GM19452 (cell line): Measurements from ENCODE around the gene FEV.

Source experiments
- ATAC-seq: cut with Tn5 transposase; IDR thresholded peaks from one replicate; pipeline ENCODE4 v1.9.1; 2021; ENCODE audit not compliant: unreplicated experiment

FEV gene

GRCh38 chr2:219017201-219017931, 32.4 kb upstream of the FEV start:
- ATAC-seq: no peak

- ATAC-seq: no peak
These were observed 31.7 kb upstream of the FEV start for GRCh38 chr2:219016721-219017120.

- no peak for ATAC-seq
These were observed 25.9 kb upstream of the FEV start for GRCh38 chr2:219010873-219011272.

- ATAC-seq: no peak
These were observed 25.3 kb upstream of the FEV start for GRCh38 chr2:219010162-219010756.

GRCh38 chr2:219009294-219009693, 24.3 kb upstream of the FEV start:
- ATAC-seq: no peak

- no peak for ATAC-seq
These were observed 19.0 kb upstream of the FEV start for GRCh38 chr2:219003979-219004378.

- ATAC-seq: no peak
These were observed 18.3 kb upstream of the FEV start for GRCh38 chr2:219003267-219003634.

GRCh38 chr2:219002395-219003266, 17.6 kb upstream of the FEV start:
- no peak for ATAC-seq

GRCh38 chr2:219001577-219002394, 16.8 kb upstream of the FEV start:
- no peak for ATAC-seq

- ATAC-seq: no peak
These were observed 16.2 kb upstream of the FEV start for GRCh38 chr2:219001100-219001576.

GRCh38 chr2:219000569-219000960, 15.6 kb upstream of the FEV start:
- ATAC-seq: no peak

- no peak for ATAC-seq
These were observed 15.0 kb upstream of the FEV start for GRCh38 chr2:218999881-219000568.

- ATAC-seq: no peak
These were observed 14.3 kb upstream of the FEV start for GRCh38 chr2:218999021-218999880.

- ATAC-seq: no peak
These were observed 13.5 kb upstream of the FEV start for GRCh38 chr2:218998414-218999002.

- ATAC-seq: no peak
These were observed 12.7 kb upstream of the FEV start for GRCh38 chr2:218997731-218998130.

- ATAC-seq: no peak
These were observed 12.0 kb upstream of the FEV start for GRCh38 chr2:218996937-218997336.

GRCh38 chr2:218995972-218996711, 11.2 kb upstream of the FEV start:
- ATAC-seq: no peak

- ATAC-seq: no peak
These were observed 10.6 kb upstream of the FEV start for GRCh38 chr2:218995561-218995960.
